Ammon's horn (tissue), 1 donor: ENCODE results near the gene ASPDH.
"Not testable (repeated sequence)": the region's sequence is repeated elsewhere in the genome, so short reads cannot be mapped to it uniquely, and the experiment has no call there.

ENCODE experiments used
- DNase-seq: peaks from one replicate; pipeline ENCODE4 v3.0.0-alpha.2; 2016; ENCODE audit warnings: low spot score

The ASPDH gene

DNA sequence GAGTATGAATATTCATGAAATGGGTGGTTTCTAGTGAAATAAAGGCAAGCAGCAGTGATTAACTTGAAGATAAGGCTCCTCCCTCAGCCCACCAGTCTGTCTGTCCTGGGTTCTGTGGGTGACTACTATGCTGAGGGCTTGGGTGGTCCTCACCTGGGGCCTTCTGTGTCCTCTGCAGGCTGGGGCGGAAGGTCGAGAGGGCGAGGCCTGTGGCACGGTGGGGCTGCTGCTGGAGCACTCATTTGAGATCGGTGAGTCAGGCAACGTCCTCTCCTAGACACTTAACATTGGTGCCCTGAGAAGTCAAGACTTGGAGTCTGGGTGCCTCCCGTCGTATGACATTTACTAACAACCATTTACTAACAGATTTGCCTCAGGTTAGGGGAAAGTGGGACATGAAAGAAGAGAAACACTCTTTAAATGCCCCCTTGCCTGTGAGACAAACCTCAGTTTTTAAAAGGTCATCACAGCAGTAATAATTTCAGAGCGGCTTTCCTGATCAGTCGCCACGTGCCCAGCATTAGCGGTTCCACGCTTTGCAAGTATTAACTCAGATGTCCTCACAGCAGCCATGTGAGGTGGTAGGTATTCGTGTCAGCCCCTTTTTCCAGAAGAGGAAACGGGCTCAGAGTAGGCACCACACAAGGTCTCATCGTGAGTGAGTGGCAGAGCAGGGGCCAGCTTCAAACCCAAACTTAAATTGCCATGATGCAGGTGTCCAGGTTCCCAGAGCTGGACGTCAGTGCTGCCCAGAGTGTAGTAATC, 35.8 kb downstream of the ASPDH start:
- DNase-seq = no peak

- DNase-seq = no peak
Observed at GRCh38 chr19:50476907-50477238, 36.8 kb downstream of the ASPDH start.

DNA sequence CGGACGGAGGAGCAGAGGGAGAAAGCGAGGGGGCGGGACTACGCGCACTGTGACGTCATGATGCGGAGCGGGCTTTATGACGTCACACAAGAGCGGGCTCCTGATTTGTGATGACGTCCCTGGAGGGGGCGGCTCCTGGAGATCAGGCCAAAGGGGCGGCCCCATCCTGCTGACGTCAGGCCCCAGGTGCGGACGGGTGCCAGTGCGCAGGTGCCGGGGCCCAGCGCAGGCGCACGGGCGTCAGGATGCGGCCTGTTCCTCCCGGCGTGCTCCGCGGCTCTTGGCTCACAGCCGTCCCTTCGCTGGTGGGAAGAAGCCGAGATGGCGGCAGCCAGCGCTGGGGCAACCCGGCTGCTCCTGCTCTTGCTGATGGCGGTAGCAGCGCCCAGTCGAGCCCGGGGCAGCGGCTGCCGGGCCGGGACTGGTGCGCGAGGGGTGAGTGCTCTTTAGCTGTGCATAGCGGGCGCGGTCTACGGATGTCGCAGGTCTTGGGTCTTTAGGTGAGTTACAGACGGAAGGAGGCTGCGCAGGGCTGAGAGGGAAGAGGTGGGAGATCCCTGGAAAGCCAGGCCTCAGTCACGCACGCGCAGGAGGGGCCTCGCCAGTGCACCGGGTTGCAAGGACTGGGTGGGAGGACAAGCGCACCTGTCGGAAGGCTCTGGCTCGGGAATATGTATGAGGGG, 37.3 kb downstream of the ASPDH start, which contains the start of the genes EMC10 and GARIN5A:
Gene EMC10 (plus strand): TSS at position 284 of the 683 bp plus-strand sequence. CDS start 38 bp downstream, at position 322.
Gene GARIN5A (minus strand): TSS at position 625 of the 683 bp plus-strand sequence. CDS start 460 bp downstream, at position 165.
- DNase-seq = peak; percentile 89

GRCh38 chr19:50475736-50476223, 37.9 kb downstream of the ASPDH start:
- DNase-seq = no peak

DNA sequence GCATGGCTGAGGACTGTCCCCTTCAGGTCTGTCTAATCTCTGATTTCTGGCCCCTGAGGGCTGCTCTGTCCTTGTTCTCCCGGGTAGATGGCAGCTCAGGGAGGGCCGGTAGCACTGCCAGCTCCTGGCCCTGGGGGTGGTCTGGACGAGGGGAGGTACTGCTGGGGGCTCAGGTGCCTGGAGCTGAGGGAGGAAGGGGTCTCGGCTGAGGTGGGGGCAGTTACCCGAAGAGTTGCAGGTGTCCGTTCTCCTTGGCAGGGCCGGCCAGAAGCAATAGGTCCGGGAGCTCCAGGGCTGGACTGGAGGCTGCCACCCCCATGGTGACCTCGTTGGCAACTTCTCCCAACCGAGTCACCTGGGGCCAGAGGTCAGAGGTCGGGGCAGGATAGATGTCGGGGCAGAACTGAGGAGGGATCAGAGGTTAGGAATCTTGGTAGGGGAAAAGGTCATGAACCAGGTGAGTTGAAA, 38.6 kb downstream of the ASPDH start:
- DNase-seq = no peak

DNA sequence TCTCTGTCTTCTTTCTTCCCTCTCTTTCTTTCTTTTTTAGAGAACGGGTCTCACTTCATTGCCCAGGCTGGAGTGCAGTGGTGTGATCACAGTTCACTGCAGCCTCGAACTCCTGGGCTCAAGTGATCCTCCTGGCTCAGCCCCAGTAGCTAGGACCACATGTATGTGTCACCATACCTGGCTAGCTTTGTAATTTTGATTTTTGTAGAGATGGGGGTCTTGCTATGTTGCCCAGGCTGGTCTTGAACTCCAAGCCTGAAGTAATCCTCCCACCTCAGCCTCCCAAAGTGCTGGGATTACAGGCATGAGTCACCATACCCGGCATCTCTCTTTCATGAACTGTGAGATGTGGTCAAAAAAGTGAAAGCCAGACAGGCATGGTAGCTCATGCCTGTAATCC, 40.4 kb downstream of the ASPDH start:
- DNase-seq = not testable (repeated sequence)

GRCh38 chr19:50468818-50469217, 44.9 kb downstream of the ASPDH start:
- no peak for DNase-seq

DNA sequence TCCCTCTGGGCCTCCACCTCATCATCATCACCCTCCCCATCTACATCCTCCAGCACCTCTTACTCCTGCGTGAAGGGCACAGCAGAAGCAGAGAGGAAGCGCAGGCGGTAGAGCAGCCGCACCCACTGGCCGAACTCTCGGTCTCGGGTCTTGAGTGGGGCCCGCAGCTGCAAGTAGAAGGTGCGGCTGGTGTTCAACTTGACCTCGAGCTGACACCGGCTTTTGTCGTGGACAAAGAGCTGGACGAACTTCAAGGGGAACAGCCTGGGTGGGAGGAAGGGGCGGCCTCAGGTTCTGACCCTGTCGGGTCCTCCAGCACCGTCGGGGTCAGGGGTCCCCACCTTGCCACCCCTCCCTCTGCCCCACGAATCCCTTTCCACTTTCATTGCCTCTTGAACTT, 46.1 kb downstream of the ASPDH start:
- no peak for DNase-seq

DNA sequence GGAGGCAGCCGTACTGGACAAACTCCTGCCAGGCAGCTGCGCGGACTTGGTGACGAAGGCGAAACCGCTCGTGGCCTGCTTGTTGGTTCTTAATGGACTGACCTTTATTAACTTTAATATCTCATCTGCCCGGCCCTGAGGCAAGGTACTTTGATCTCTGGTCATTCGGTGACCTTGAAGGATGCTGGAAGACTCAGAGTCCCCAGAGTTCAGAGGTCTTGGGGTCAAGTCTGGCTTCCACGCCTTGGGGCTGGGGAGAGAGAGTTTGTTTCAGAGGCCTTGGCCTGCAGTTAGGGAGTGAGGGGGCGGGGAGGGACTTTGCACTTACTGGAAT, 47.0 kb downstream of the ASPDH start:
- DNase-seq = no peak

- no peak for DNase-seq
Observed at GRCh38 chr19:50465986-50466705, 47.6 kb downstream of the ASPDH start.

DNA sequence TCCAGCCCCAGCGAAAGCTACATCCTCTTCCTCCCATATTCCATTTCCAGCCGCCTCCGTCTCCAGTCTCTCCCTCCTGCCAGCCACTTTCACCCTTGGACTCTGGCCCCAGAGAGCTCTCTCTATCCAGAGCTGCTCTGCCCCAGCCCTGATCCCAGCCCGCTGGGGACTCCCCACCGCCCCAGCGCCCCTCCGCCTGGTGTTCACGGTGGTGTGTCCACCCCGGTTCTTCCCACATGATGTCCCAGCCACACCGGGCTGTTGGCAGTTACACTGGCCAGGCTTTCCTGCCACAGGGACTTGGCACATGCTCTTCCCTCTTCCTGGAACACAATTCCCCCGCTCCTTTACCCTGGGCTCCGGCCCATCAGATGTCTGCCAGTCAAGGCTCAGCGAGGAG, 48.7 kb downstream of the ASPDH start:
- DNase-seq = no peak

GRCh38 chr19:50464348-50464747, 49.4 kb downstream of the ASPDH start:
- no peak for DNase-seq

DNA sequence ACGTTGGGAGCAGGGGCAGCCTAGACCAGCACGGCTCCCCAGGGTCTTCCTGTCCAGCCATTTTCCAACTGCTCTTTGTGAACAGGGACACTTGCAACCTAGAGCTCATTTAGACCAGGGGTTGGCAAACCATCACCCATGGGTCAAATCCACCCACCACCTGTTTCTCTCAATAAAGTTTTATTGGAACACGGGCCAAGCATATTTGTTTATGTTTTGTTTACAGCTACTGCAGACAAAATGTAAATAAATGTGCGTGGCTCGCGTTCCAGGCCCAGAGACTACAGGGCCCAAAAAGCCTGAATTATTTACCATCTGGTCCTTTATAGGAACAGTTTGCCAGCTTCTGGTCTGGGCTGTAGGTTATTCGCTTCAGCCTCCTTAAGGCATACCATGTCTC, 50.7 kb downstream of the ASPDH start:
- DNase-seq = no peak
